PC-3 (cell line): ENCODE measurements around the gene ZMIZ1. TPM values are rescaled to one million over a fixed set of nuclear protein-coding genes. Genes with fewer than 3 reads are reported as not detected.

Experiments
- ATAC-seq: fragments of 200-7000 bp; cut with Tn5 transposase; 2 replicates; pipeline ENCODE4 v1.9.1; 2020; ENCODE audit warnings: mild to moderate bottlenecking, moderate library complexity
- BruUV-seq: library from RNA; stranded (reverse); fragments of 400-500 nt; replicated peaks from 2 replicates; lab custom pipeline; 2021; lab: Mats Ljungman, UMichigan
- CTCF ChIA-PET: fragments of 300-600 bp; sonication (Branson Sonifier 250); formaldehyde crosslinking; loops from one replicate; lab custom pipeline; 2022; ENCODE audit warnings: antibody characterized with exemption; lab: Charles Lee
- POLR2A ChIA-PET: fragments of 300-600 bp; sonication (Branson Sonifier 250); formaldehyde crosslinking; loops from one replicate; lab custom pipeline; 2022; ENCODE audit warnings: antibody characterized with exemption; ENCODE audit not compliant: unreplicated experiment; lab: Charles Lee
- DNase-seq: peaks from one replicate; pipeline ENCODE4 v3.0.0-alpha.2; 2015
- H2AFZ ChIP-seq: fragments of 300-600 bp; sonication (generic); 2 replicates; pipeline ENCODE4 v1.6.0; 2016; ENCODE audit warnings: antibody characterized with exemption, low read length
- H3F3A ChIP-seq: fragments of 300-600 bp; sonication (generic); one replicate; pipeline ENCODE4 v1.6.0; 2017; ENCODE audit warnings: antibody characterized with exemption, low read length, control low read depth, mild to moderate bottlenecking; ENCODE audit not compliant: unreplicated experiment
- H3K27ac ChIP-seq: fragments of 300-600 bp; sonication (generic); 2 replicates; pipeline ENCODE4 v1.5.1; 2016; ENCODE audit warnings: mild to moderate bottlenecking, low read length
- H3K27me3 ChIP-seq: fragments of 300-600 bp; sonication (generic); 2 replicates; pipeline ENCODE4 v1.6.1; 2016; ENCODE audit warnings: low read length, mixed read lengths
- H3K36me3 ChIP-seq: fragments of 300-600 bp; sonication (generic); 2 replicates; pipeline ENCODE4 v1.6.1; 2016; ENCODE audit warnings: low read depth, mixed run types, low read length, mixed read lengths
- H3K4me1 ChIP-seq: fragments of 300-600 bp; sonication (generic); 2 replicates; pipeline ENCODE4 v1.5.1; 2016; ENCODE audit warnings: low read length; ENCODE audit not compliant: insufficient read depth
- H3K4me2 ChIP-seq: fragments of 300-600 bp; sonication (generic); 2 replicates; pipeline ENCODE4 v1.6.0; 2016; ENCODE audit warnings: low read length
- H3K4me3 ChIP-seq: fragments of 300-600 bp; sonication (generic); 2 replicates; pipeline ENCODE4 v1.5.1; 2016; ENCODE audit warnings: mild to moderate bottlenecking, low read length, mixed read lengths
- H3K79me2 ChIP-seq: fragments of 300-600 bp; sonication (generic); 2 replicates; pipeline ENCODE4 v1.6.1; 2017; ENCODE audit warnings: low read length, mixed read lengths
- H3K9ac ChIP-seq: fragments of 300-600 bp; sonication (generic); 2 replicates; pipeline ENCODE4 v1.6.0; 2016; ENCODE audit warnings: mild to moderate bottlenecking, low read length
- H3K9me2 ChIP-seq: fragments of 300-600 bp; sonication (generic); replicated peaks from 2 replicates; pipeline ENCODE4 v1.6.1; 2016; ENCODE audit warnings: mixed run types, low read length, mixed read lengths
- H3K9me3 ChIP-seq: fragments of 300-600 bp; sonication (generic); 2 replicates; pipeline ENCODE4 v1.6.1; 2016; ENCODE audit warnings: low read length, mixed read lengths
- H4K20me1 ChIP-seq: fragments of 300-600 bp; sonication (generic); 2 replicates; pipeline ENCODE4 v1.6.1; 2016; ENCODE audit warnings: low read length, mixed read lengths
- CTCF ChIP-seq: fragments of 300-600 bp; sonication (generic); conservative IDR thresholded peaks from 2 replicates; pipeline ENCODE4 v1.5.1; 2017; ENCODE audit warnings: antibody characterized with exemption, low read depth, mild to moderate bottlenecking, low read length
- EZH2 ChIP-seq: fragments of 300-600 bp; sonication (generic); IDR thresholded peaks from one replicate; pipeline ENCODE4 v1.6.1; 2017; ENCODE audit warnings: antibody characterized with exemption, mild to moderate bottlenecking, low read length; ENCODE audit not compliant: unreplicated experiment
- EZH2phosphoT487 ChIP-seq: fragments of 300-600 bp; sonication (generic); IDR thresholded peaks from 2 replicates; pipeline ENCODE4 v1.6.1; 2018; ENCODE audit warnings: mild to moderate bottlenecking, antibody characterized with exemption, low read length, borderline replicate concordance
- intact Hi-C: fragments of 100-400 bp; cut with micrococcal nuclease; formaldehyde crosslinking; loops from 2 replicates; pipeline ENCODE4 v1.9.0; 2023
- total RNA-seq: library from RNA; depleted of rRNA; stranded (reverse); fragments of >200 nt; gene quantifications from 2 replicates; pipeline ENCODE4 v1.2.3, GENCODE V29; 2014

The ZMIZ1 gene
- total RNA-seq, 1 experiment from 2014 or later, result 55.4 TPM

DNA sequence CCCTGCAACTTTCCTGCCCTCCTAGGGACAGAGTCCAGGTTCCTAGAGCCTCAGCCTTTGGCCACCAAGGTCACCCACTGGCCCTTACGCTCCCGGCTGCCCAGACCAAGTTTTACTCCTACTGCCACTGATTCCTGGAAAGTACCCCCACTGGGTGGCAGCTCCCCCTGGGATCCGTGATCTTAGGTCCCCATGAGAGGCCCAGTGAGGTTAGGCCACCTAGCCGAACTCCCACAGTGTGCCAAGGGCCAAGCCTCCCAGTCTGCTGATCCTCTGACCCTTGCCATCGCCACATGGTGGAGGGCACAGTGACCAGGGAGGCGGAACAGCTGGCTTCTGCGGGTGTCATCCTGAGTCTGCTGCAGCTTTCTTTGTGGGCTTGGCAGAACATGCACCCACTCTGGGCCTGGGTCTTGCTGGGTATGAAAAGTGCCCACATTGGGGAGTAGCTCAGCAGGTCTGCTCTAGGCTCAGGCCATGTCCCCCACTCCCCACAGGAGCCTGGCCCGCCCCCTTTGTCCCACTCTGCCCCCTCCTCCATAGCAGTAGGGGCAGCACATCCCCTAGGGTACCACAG lies 238.0 kb downstream of the ZMIZ1 start:
- Histone ChIP-seq H3K9me3 (no peaks in the 10 kb centered on the region), H3K4me3 (no peak overlapping the region), H3K79me2 (no peaks in the 10 kb centered on the region), H3K36me3 (peaks cover 48% of the 10 kb centered on the region), H3K9me2 (no peaks in the 10 kb centered on the region), H4K20me1 (no peaks in the 10 kb centered on the region), H3K9ac (no peak overlapping the region), H3K4me2 (no peak overlapping the region), H3F3A (no peaks in the 10 kb centered on the region), H3K27ac (no peak overlapping the region), H2AFZ (no peak overlapping the region), H3K4me1 (peaks cover 15% of the 10 kb centered on the region), H3K27me3 (no peaks in the 10 kb centered on the region)
- intact Hi-C loops, result no loop called here
- TF ChIP-seq EZH2 (no peak), CTCF (no peak), EZH2phosphoT487 (no peak)
- BruUV-seq, result no TSS peak
- no peak for DNase-seq
- POLR2A ChIA-PET, result no interaction called here
- ATAC-seq, result no peak
- CTCF ChIA-PET, result no interaction called here

DNA sequence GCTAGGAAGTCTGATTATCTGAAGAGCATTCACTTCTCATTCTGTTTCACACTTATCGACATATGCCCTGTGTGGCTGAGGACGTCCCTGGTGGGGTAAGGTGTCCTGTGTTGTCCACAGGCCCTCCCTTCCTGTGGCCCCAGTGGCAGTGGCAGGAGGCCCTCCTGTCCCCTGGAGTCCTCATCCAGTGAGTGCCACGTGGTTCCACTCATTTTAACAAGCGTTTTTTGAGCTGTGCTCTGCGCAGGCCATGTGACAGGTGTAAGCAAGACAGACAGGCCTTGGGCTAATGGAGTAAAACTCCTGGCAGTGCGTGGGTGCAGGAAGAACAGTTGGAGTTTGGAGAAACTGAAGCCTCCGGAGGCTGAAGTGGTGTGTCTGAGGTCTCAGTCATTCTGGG lies 239.2 kb downstream of the ZMIZ1 start:
- H4K20me1 ChIP-seq, result no peaks in the 10 kb centered on the region
- no peak overlapping the region for H3K27ac ChIP-seq
- H2AFZ ChIP-seq, result no peak overlapping the region
- H3K4me3 ChIP-seq, result no peak overlapping the region
- ATAC-seq, result no peak
- H3K4me1 ChIP-seq, result peaks cover 15% of the 10 kb centered on the region
- intact Hi-C loops, result no loop called here
- no peaks in the 10 kb centered on the region for H3K79me2 ChIP-seq
- no peak overlapping the region for H3K9ac ChIP-seq
- no peaks in the 10 kb centered on the region for H3K9me2 ChIP-seq
- no peaks in the 10 kb centered on the region for H3K9me3 ChIP-seq
- TF ChIP-seq EZH2phosphoT487, result no peak
- TF ChIP-seq EZH2, result no peak
- no peak for TF ChIP-seq CTCF
- no peak overlapping the region for H3K4me2 ChIP-seq
- H3F3A ChIP-seq, result no peaks in the 10 kb centered on the region
- POLR2A ChIA-PET, result no interaction called here
- no peak for DNase-seq
- no peaks in the 10 kb centered on the region for H3K27me3 ChIP-seq
- CTCF ChIA-PET, result no interaction called here
- H3K36me3 ChIP-seq, result peaks cover 49% of the 10 kb centered on the region
- BruUV-seq, result TSS peak; percentile 2

- Histone ChIP-seq H3K4me3 (no peak overlapping the region), H3F3A (no peaks in the 10 kb centered on the region), H3K9me2 (no peaks in the 10 kb centered on the region), H2AFZ (no peak overlapping the region), H3K36me3 (peaks cover 47% of the 10 kb centered on the region), H3K4me2 (no peak overlapping the region), H3K27me3 (no peaks in the 10 kb centered on the region), H3K9ac (no peak overlapping the region), H3K79me2 (no peaks in the 10 kb centered on the region), H3K27ac (no peak overlapping the region), H3K9me3 (no peaks in the 10 kb centered on the region), H3K4me1 (peaks cover 12% of the 10 kb centered on the region), H4K20me1 (no peaks in the 10 kb centered on the region)
- BruUV-seq, result no TSS peak
- TF ChIP-seq EZH2phosphoT487 (no peak), EZH2 (no peak), CTCF (no peak)
- DNase-seq (no peak), ATAC-seq (no peak)
- ChIA-PET POLR2A (no interaction called here), CTCF (no interaction called here)
- intact Hi-C loops, result no loop called here
These were observed 240.4 kb downstream of the ZMIZ1 start for GRCh38 chr10:79308969-79309665.
